A549 (cell line): ENCODE results near the gene NAV3. TPM values are rescaled to one million over a fixed set of nuclear protein-coding genes. Genes with fewer than 3 reads are reported as not detected.
A peak's percentile ranks its signal among the peaks of the same experiment; 100 is the strongest.

Experiments
- ATAC-seq, 2 experiments: fragments of 200-7000 bp in 1 of 2; fragments of >200 bp in 1 of 2; cut with Nextera tagmentation in 1 of 2; cut with Tn5 transposase in 1 of 2; 3 replicates each; pipeline versions ENCODE4 v1.8.0 to v1.9.1; 2018 to 2020; ENCODE audit warnings: mild to moderate bottlenecking in 1 of 2, moderate library complexity in 1 of 2
- CTCF ChIA-PET: fragments of 300-600 bp; sonication (Branson Sonifier 250); formaldehyde crosslinking; extraction: SDS; loops from one replicate; lab custom pipeline; 2021; ENCODE audit warnings: antibody characterized with exemption, inconsistent platforms; lab: Yijun Ruan, JAX
- POLR2A ChIA-PET: fragments of 350-600 bp; formaldehyde crosslinking; extraction: SDS; loops from one replicate; lab custom pipeline; 2021; ENCODE audit warnings: antibody characterized with exemption, inconsistent platforms; lab: Yijun Ruan, JAX
- DNase-seq, 2 experiments: peaks; one replicate each; pipeline versions ENCODE4 v3.0.0 to v3.0.0-alpha.2; 2011 to 2016; ENCODE audit warnings: low read depth in 1 of 2, low spot score in 1 of 2
- FAIRE-seq: peaks from 2 replicates; lab custom pipeline; 2011; peaks lifted over from hg19 to GRCh38; lab: Jason Lieb, UNC
- H3K27ac ChIP-seq, 2 experiments: fragments of >200 bp; sonication (Bioruptor Twin); formaldehyde crosslinking; 3 replicates each; pipeline ENCODE4 v1.5.1; 2016 to 2017
- H3K4me1 ChIP-seq: fragments of >200 bp; sonication (Bioruptor Twin); formaldehyde crosslinking; 3 replicates; pipeline ENCODE4 v1.6.1; 2016
- H3K4me2 ChIP-seq: fragments of >200 bp; sonication (Bioruptor Twin); formaldehyde crosslinking; 3 replicates; pipeline ENCODE4 v1.6.1; 2016
- H3K4me3 ChIP-seq: fragments of >200 bp; sonication (Bioruptor Twin); formaldehyde crosslinking; 3 replicates; pipeline ENCODE4 v1.5.1; 2016
- H3K9me3 ChIP-seq: fragments of >200 bp; sonication (Bioruptor Twin); formaldehyde crosslinking; 3 replicates; pipeline ENCODE4 v1.6.1; 2016
- CBX2 ChIP-seq: fragments of 200-600 bp; sonication (generic); IDR thresholded peaks from 2 replicates; pipeline ENCODE4 v1.6.1; 2016; ENCODE audit warnings: low read depth, mild to moderate bottlenecking, borderline replicate concordance
- CHD4 ChIP-seq: fragments of 200-600 bp; sonication (generic); IDR thresholded peaks from 2 replicates; pipeline ENCODE4 v1.6.1; 2016; ENCODE audit warnings: antibody characterized with exemption, mild to moderate bottlenecking, borderline replicate concordance
- CTCF ChIP-seq: fragments of >200 bp; sonication (Bioruptor Twin); formaldehyde crosslinking; IDR thresholded peaks from 3 replicates; pipeline ENCODE4 v1.5.1; 2016
- ELK1 ChIP-seq: fragments of 150-350 bp; IDR thresholded peaks from 2 replicates; pipeline ENCODE4 v1.6.1; 2014; ENCODE audit warnings: low read depth, mild to moderate bottlenecking, low read length
- EP300 ChIP-seq, 2 experiments: fragments of >200 bp; sonication (Bioruptor Twin); formaldehyde crosslinking; IDR thresholded peaks; 2 replicates in 1 of 2; 3 replicates in 1 of 2; pipeline ENCODE4 v1.6.1; 2016 to 2017
- FOSB ChIP-seq: fragments of 250-450 bp; sonication (Bioruptor Pico); IDR thresholded peaks from 2 replicates; pipeline ENCODE4 v1.5.0; 2020; ENCODE audit warnings: mild to moderate bottlenecking, moderate library complexity
- HOXA7 ChIP-seq: fragments of 250-450 bp; sonication (Bioruptor Pico); IDR thresholded peaks from 2 replicates; pipeline ENCODE4 v1.5.0; 2020; ENCODE audit warnings: mild to moderate bottlenecking, moderate library complexity
- JUNB ChIP-seq: fragments of >200 bp; sonication (Bioruptor Twin); formaldehyde crosslinking; IDR thresholded peaks from 2 replicates; pipeline ENCODE4 v1.6.1; 2016
- KDM5A ChIP-seq: fragments of 200-600 bp; sonication (generic); IDR thresholded peaks from 2 replicates; pipeline ENCODE4 v1.6.1; 2016; ENCODE audit warnings: antibody characterized with exemption, mild to moderate bottlenecking
- MAFK ChIP-seq: fragments of 450-650 bp; IDR thresholded peaks from 2 replicates; pipeline ENCODE4 v1.6.1; 2014; ENCODE audit not compliant: partially characterized antibody
- MAX ChIP-seq: IDR thresholded peaks from 2 replicates; pipeline ENCODE4 v1.6.1; 2012
- MAZ ChIP-seq: fragments of 150-350 bp; IDR thresholded peaks from 2 replicates; pipeline ENCODE4 v1.6.1; 2014; ENCODE audit warnings: antibody characterized with exemption, low read depth, low read length, borderline replicate concordance
- MYC ChIP-seq: IDR thresholded peaks from 2 replicates; pipeline ENCODE4 v1.6.1; 2012; ENCODE audit warnings: mild to moderate bottlenecking, inconsistent platforms, low read length, improper control_type of control experiment, borderline replicate concordance
- NR3C1 ChIP-seq: fragments of >200 bp; sonication (Bioruptor Twin); formaldehyde crosslinking; IDR thresholded peaks from 3 replicates; pipeline ENCODE4 v1.6.1; 2017
- PBX3 ChIP-seq: IDR thresholded peaks from 2 replicates; pipeline ENCODE4 v1.6.1; 2012
- PHF8 ChIP-seq: fragments of 200-600 bp; sonication (generic); IDR thresholded peaks from 2 replicates; pipeline ENCODE4 v1.6.1; 2016; ENCODE audit warnings: low read depth, mild to moderate bottlenecking, antibody characterized with exemption, moderate library complexity, borderline replicate concordance
- POLR2A ChIP-seq: IDR thresholded peaks from 2 replicates; pipeline ENCODE4 v1.6.1; 2012; ENCODE audit warnings: mild to moderate bottlenecking, low read length
- RARB ChIP-seq: fragments of 250-450 bp; sonication (Bioruptor Pico); IDR thresholded peaks from 2 replicates; pipeline ENCODE4 v1.8.0; 2021; ENCODE audit warnings: mild to moderate bottlenecking, moderate library complexity
- RFX5 ChIP-seq: fragments of 450-650 bp; IDR thresholded peaks from 2 replicates; pipeline ENCODE4 v1.7.1; 2014; ENCODE audit warnings: antibody characterized with exemption, mild to moderate bottlenecking, moderate library complexity
- RNF2 ChIP-seq: fragments of 200-600 bp; sonication (generic); IDR thresholded peaks from 2 replicates; pipeline ENCODE4 v1.6.1; 2016; ENCODE audit warnings: low read depth, mild to moderate bottlenecking, antibody characterized with exemption, moderate library complexity, borderline replicate concordance
- SREBF2 ChIP-seq: fragments of 450-650 bp; IDR thresholded peaks from 2 replicates; pipeline ENCODE4 v1.6.1; 2014; ENCODE audit warnings: mild to moderate bottlenecking, moderate library complexity
- ZSCAN20 ChIP-seq: fragments of 250-450 bp; sonication (Bioruptor Pico); IDR thresholded peaks from 2 replicates; pipeline ENCODE4 v1.8.0; 2022; ENCODE audit warnings: mild to moderate bottlenecking, moderate library complexity
- WGBS: methylation state at CpG from one replicate; pipeline ENCODE4 v1.1.6; 2017; ENCODE audit errors: missing lambda C conversion rate; 5-methylcytosine and 5-hydroxymethylcytosine counted together
- polyA plus RNA-seq, 4 experiments: library from polyadenylated mRNA; depleted of rRNA in 3 of 4; stranded (reverse); fragments of >200 nt; fragmentation: RNase III in 1 of 4; extraction: RNeasy Plus Mini Kit Qiagen cat#74134 plus additional on column Dnase treatment in 1 of 4; gene quantifications; 2 replicates in 3 of 4; 3 replicates in 1 of 4; pipeline ENCODE4 v1.2.3, GENCODE V29; 2011 to 2017
- TF ChIP-seq, protein P1 (sequence below): fragments of 450-650 bp; IDR thresholded peaks from 2 replicates; pipeline ENCODE4 v1.6.1; 2014; ENCODE audit warnings: antibody characterized with exemption

Gene NAV3
- polyA plus RNA-seq, 2 of the 4 experiments (the other 2 are of a cell fraction), result 8.6 to 9.7 TPM

DNA sequence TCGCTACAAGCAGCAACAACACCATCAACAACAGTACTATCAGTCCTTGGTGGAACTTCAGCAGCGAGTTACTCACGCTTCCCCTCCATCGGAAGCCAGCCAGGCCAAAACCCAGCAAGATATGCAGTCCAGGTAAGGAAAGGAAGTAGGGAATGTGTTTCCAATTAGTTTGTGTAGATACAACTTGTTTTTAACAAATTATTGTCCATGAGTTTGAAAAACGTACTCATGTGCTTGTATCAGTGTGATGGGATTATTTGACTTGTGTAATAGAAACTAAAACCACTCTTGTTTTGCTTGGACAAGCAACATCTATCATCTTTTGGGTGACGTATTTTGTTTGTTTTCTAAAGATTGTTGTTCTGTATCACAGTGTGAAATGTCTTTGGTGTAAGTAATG lies 137.9 kb downstream of the NAV3 start:
- POLR2A ChIA-PET, result no interaction called here
- no peak for DNase-seq

GRCh38 chr12:77973579-77973978 lies 142.9 kb downstream of the NAV3 start:
- FAIRE-seq (no peak), DNase-seq (no peak), ATAC-seq (no peak)
- POLR2A ChIA-PET, result no interaction called here
- H3K9me3 ChIP-seq, result no peaks in the 10 kb centered on the region
- TF ChIP-seq KDM5A (no peak), MAZ (no peak), FOSB (CRISPR knock-in tag) (no peak), PHF8 (no peak), ZSCAN20 (CRISPR knock-in tag) (no peak), RFX5 (no peak), CTCF (no peak), SREBF2 (no peak), RNF2 (no peak), HOXA7 (CRISPR knock-in tag) (no peak), ELK1 (no peak), NR3C1 (no peak), PBX3 (no peak)
- TF ChIP-seq, protein P1, sequence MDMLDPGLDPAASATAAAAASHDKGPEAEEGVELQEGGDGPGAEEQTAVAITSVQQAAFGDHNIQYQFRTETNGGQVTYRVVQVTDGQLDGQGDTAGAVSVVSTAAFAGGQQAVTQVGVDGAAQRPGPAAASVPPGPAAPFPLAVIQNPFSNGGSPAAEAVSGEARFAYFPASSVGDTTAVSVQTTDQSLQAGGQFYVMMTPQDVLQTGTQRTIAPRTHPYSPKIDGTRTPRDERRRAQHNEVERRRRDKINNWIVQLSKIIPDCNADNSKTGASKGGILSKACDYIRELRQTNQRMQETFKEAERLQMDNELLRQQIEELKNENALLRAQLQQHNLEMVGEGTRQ, result no peak
- CTCF ChIA-PET, result interaction anchor here (0.7 kb wide), 1 partner anchor 26 kb away, joined by 3 read pairs; no protein-coding TSS in a partner anchor
- no peak overlapping the region for H3K4me2 ChIP-seq
- H3K27ac ChIP-seq, result no peak overlapping the region
- WGBS, result 86% methylated on average over 1 of the region's 1 CpG
- no peaks in the 10 kb centered on the region for H3K4me1 ChIP-seq
- H3K4me3 ChIP-seq, result no peak overlapping the region

More for the DNA sequence above, 137.9 kb downstream of the NAV3 start:
- no peaks in the 10 kb centered on the region for H3K9me3 ChIP-seq
- no peak for FAIRE-seq
- ATAC-seq, result no peak
- no peak overlapping the region for H3K4me3 ChIP-seq
- no peaks in the 10 kb centered on the region for H3K4me1 ChIP-seq
- H3K4me2 ChIP-seq, result no peak overlapping the region
- CTCF ChIA-PET, result no interaction called here
- 81% methylated on average over 6 of the region's 6 CpGs for WGBS
- TF ChIP-seq POLR2A (no peak), PBX3 (no peak), RFX5 (no peak), RARB (CRISPR knock-in tag) (no peak), EP300 (IDR thresholded peaks at IDR 0.05) (no peak), CHD4 (no peak), PHF8 (no peak), JUNB (no peak)
- H3K27ac ChIP-seq, result no peak overlapping the region

- Histone ChIP-seq H3K4me2 (no peak overlapping the region), H3K4me1 (no peaks in the 10 kb centered on the region), H3K27ac (no peak overlapping the region), H3K9me3 (no peaks in the 10 kb centered on the region), H3K4me3 (no peak overlapping the region)
- FAIRE-seq (no peak), ATAC-seq (no peak), DNase-seq (no peak)
- WGBS, result 91% methylated on average over 2 of the region's 2 CpGs
- POLR2A ChIA-PET, result no interaction called here
- TF ChIP-seq CTCF (no peak), RNF2 (no peak), CBX2 (no peak), MYC (no peak), POLR2A (no peak), MAX (no peak), MAFK (peak; percentile 83)
- CTCF ChIA-PET, result interaction anchor here (2.5 kb wide), 1 partner anchor 50 kb away, joined by 9 read pairs; no protein-coding TSS in a partner anchor
Observed at GRCh38 chr12:77974645-77975044, 144.0 kb downstream of the NAV3 start.
